ENCODE measurements around the gene KDM2B. TPM values are rescaled to one million over a fixed set of nuclear protein-coding genes. Genes with fewer than 3 reads are reported as not detected.

The KDM2B gene
- total and polyA plus RNA-seq, 2 donors (not counting 3 experiments of a cell fraction or from before 2014, with no cell fraction given) = 26.8 to 37.3 TPM

- POLR2A ChIA-PET = no interaction called here
- dilution Hi-C loops (cut with MboI; ENCODE audit: extremely low pct_ligation_motif_present, low sequenced_read_pairs) = no loop called here
- no peak overlapping the region for H3K4me2 ChIP-seq (ENCODE audit: insufficient read depth, low read length)
- TF ChIP-seq MYC (IDR thresholded peaks at IDR 0.05; ENCODE audit: low read depth, low read length) (no peak), FOS (IDR thresholded peaks at IDR 0.05; ENCODE audit: borderline replicate concordance, insufficient read depth, low read length) (no peak), CTCF (IDR thresholded peaks at IDR 0.05; ENCODE audit: extremely low read depth in 1 of 2, insufficient read depth in 1 of 2, low read depth in 1 of 2, low read length in 2 of 2) (no peak), POLR2AphosphoS5 (IDR thresholded peaks at IDR 0.05; ENCODE audit: insufficient read depth, low read depth, low read length) (no peak), GATA2 (IDR thresholded peaks at IDR 0.05; ENCODE audit: insufficient read depth, insufficient read length, low read depth, low read length) (no peak), JUN (IDR thresholded peaks at IDR 0.05; ENCODE audit: borderline replicate concordance, insufficient read depth, insufficient read length, low read depth) (no peak)
- CTCF ChIA-PET = interaction anchor here (1.7 to 2.3 kb wide), 2 partner anchors 20 to 88 kb away, joined by 4 to 8 read pairs; no protein-coding TSS in a partner anchor
- intact Hi-C loops (cut with micrococcal nuclease) = no loop called here
- peaks cover 34 to 40% of the 10 kb centered on the region in 2 experiments for H3K36me3 ChIP-seq (ENCODE audit: control insufficient read depth in 2 of 2, extremely low read depth in 1 of 2, insufficient read depth in 2 of 2, low read length in 2 of 2)
- H3K4me1 ChIP-seq (ENCODE audit: control insufficient read depth, extremely low read depth, insufficient read depth, low read length) = no peaks in the 10 kb centered on the region
- H3K27ac ChIP-seq (ENCODE audit: insufficient read depth, low read depth, low read length) = no peak overlapping the region
- FAIRE-seq (no peak), DNase-seq (ENCODE audit: low read depth, low spot score) (no peak)
- no peaks in the 10 kb centered on the region for H4K20me1 ChIP-seq (replicated peaks; ENCODE audit: control insufficient read depth, extremely low read depth, insufficient read depth, low read length)
- no peak overlapping the region for H3K9ac ChIP-seq (replicated peaks; ENCODE audit: extremely low read depth, insufficient read depth, low read length)
- H3K4me3 ChIP-seq (replicated peaks in 1 of 3; ENCODE audit: insufficient read depth in 1 of 3, low read depth in 1 of 3, low read length in 3 of 3) = no peak overlapping the region
- no peaks in the 10 kb centered on the region for H3K27me3 ChIP-seq (ENCODE audit: control insufficient read depth in 2 of 2, insufficient read depth in 2 of 2, low read length in 2 of 2)
- no peaks in the 10 kb centered on the region for H3K9me1 ChIP-seq (replicated peaks; ENCODE audit: control insufficient read depth, extremely low read depth, insufficient read depth, low read length)
- BruUV-seq (replicated peaks) = no TSS peak
- H2AFZ ChIP-seq (ENCODE audit: low read depth, low read length) = no peak overlapping the region
- H3K9me3 ChIP-seq (replicated peaks; ENCODE audit: control insufficient read depth, insufficient read depth, low read length) = no peaks in the 10 kb centered on the region
- no peaks in the 10 kb centered on the region for H3K79me2 ChIP-seq (ENCODE audit: control insufficient read depth, insufficient read depth, low read length)
These were observed 157.6 kb downstream of the KDM2B start for GRCh38 chr12:121423253-121423652.
